GM12874 (cell line): ENCODE results near the gene LAMTOR2.

Source experiments
- CTCF ChIP-seq: IDR thresholded peaks from 2 replicates; pipeline ENCODE4 v1.5.1; 2011; ENCODE audit warnings: low read depth, mild to moderate bottlenecking, control low read depth, low read length, moderate library complexity; ENCODE audit not compliant: insufficient read depth

LAMTOR2 gene

GRCh38 chr1:156055281-156056048 lies 883 bp downstream of the LAMTOR2 start:
- no peak for TF ChIP-seq CTCF

- no peak for TF ChIP-seq CTCF
These were observed 1.8 kb downstream of the LAMTOR2 start for GRCh38 chr1:156056326-156056849.

GRCh38 chr1:156060937-156061636 lies 6.5 kb downstream of the LAMTOR2 start, which contains the start of gene RAB25:
Gene RAB25 (plus strand): TSS chr1:156061160. CDS start chr1:156061401, 241 bp downstream.
- TF ChIP-seq CTCF: no peak

- no peak for TF ChIP-seq CTCF
These were observed 7.6 kb downstream of the LAMTOR2 start for GRCh38 chr1:156062189-156062588.

GRCh38 chr1:156063997-156064285 lies 9.4 kb downstream of the LAMTOR2 start:
- no peak for TF ChIP-seq CTCF

GRCh38 chr1:156064615-156065014 lies 10.0 kb downstream of the LAMTOR2 start:
- TF ChIP-seq CTCF: no peak

- TF ChIP-seq CTCF: no peak
These were observed 10.6 kb downstream of the LAMTOR2 start for GRCh38 chr1:156065212-156065611.
